ENCODE results near the gene GLIS1. TPM values are rescaled to one million over a fixed set of nuclear protein-coding genes. Genes with fewer than 3 reads are reported as not detected.

The GLIS1 gene
- total and polyA plus RNA-seq, 10 of the 15 experiments (the other 5 are each of a cell fraction or from before 2014, with no cell fraction given), result not detected

GRCh38 chr1:53573522-53573921, 165.4 kb downstream of the GLIS1 start:
- ATAC-seq (no peak), DNase-seq (ENCODE audit: low read depth, low spot score) (no peak)
- SMC1A ChIA-PET (ENCODE audit: uncharacterized antibody, unreplicated experiment), result no interaction called here
- TF ChIP-seq IRF4 (IDR thresholded peaks at IDR 0.05; ENCODE audit: low read depth, low read length) (no peak), GATAD2B (conservative IDR thresholded peaks at IDR 0.05; ENCODE audit: low read depth) (no peak), IRF5 (IDR thresholded peaks at IDR 0.05; ENCODE audit: borderline replicate concordance) (no peak), SUPT20H (IDR thresholded peaks at IDR 0.05; ENCODE audit: borderline replicate concordance, control insufficient read depth, low read depth, low read length) (no peak), BCL11A (IDR thresholded peaks at IDR 0.05; ENCODE audit: low read depth, low read length) (no peak), ZBTB33 (IDR thresholded peaks at IDR 0.05) (no peak), SKIL (IDR thresholded peaks at IDR 0.05; ENCODE audit: low read depth, poor library complexity, severe bottlenecking) (no peak), CREB1 (IDR thresholded peaks at IDR 0.05; ENCODE audit: low read depth) (no peak)
- TF ChIP-seq, protein P1, sequence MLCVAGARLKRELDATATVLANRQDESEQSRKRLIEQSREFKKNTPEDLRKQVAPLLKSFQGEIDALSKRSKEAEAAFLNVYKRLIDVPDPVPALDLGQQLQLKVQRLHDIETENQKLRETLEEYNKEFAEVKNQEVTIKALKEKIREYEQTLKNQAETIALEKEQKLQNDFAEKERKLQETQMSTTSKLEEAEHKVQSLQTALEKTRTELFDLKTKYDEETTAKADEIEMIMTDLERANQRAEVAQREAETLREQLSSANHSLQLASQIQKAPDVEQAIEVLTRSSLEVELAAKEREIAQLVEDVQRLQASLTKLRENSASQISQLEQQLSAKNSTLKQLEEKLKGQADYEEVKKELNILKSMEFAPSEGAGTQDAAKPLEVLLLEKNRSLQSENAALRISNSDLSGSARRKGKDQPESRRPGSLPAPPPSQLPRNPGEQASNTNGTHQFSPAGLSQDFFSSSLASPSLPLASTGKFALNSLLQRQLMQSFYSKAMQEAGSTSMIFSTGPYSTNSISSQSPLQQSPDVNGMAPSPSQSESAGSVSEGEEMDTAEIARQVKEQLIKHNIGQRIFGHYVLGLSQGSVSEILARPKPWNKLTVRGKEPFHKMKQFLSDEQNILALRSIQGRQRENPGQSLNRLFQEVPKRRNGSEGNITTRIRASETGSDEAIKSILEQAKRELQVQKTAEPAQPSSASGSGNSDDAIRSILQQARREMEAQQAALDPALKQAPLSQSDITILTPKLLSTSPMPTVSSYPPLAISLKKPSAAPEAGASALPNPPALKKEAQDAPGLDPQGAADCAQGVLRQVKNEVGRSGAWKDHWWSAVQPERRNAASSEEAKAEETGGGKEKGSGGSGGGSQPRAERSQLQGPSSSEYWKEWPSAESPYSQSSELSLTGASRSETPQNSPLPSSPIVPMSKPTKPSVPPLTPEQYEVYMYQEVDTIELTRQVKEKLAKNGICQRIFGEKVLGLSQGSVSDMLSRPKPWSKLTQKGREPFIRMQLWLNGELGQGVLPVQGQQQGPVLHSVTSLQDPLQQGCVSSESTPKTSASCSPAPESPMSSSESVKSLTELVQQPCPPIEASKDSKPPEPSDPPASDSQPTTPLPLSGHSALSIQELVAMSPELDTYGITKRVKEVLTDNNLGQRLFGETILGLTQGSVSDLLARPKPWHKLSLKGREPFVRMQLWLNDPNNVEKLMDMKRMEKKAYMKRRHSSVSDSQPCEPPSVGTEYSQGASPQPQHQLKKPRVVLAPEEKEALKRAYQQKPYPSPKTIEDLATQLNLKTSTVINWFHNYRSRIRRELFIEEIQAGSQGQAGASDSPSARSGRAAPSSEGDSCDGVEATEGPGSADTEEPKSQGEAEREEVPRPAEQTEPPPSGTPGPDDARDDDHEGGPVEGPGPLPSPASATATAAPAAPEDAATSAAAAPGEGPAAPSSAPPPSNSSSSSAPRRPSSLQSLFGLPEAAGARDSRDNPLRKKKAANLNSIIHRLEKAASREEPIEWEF (IDR thresholded peaks at IDR 0.05; ENCODE audit: insufficient replicate concordance, low read depth, low read length), result no peak
- TF ChIP-seq, protein P2, sequence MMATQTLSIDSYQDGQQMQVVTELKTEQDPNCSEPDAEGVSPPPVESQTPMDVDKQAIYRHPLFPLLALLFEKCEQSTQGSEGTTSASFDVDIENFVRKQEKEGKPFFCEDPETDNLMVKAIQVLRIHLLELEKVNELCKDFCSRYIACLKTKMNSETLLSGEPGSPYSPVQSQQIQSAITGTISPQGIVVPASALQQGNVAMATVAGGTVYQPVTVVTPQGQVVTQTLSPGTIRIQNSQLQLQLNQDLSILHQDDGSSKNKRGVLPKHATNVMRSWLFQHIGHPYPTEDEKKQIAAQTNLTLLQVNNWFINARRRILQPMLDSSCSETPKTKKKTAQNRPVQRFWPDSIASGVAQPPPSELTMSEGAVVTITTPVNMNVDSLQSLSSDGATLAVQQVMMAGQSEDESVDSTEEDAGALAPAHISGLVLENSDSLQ (IDR thresholded peaks at IDR 0.05), result no peak
- TF ChIP-seq, protein P3, sequence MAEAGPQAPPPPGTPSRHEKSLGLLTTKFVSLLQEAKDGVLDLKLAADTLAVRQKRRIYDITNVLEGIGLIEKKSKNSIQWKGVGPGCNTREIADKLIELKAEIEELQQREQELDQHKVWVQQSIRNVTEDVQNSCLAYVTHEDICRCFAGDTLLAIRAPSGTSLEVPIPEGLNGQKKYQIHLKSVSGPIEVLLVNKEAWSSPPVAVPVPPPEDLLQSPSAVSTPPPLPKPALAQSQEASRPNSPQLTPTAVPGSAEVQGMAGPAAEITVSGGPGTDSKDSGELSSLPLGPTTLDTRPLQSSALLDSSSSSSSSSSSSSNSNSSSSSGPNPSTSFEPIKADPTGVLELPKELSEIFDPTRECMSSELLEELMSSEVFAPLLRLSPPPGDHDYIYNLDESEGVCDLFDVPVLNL (IDR thresholded peaks at IDR 0.05; ENCODE audit: low read depth, low read length), result no peak

More at GRCh38 chr1:53573522-53573921, 165.4 kb downstream of the GLIS1 start:
- peaks cover 3% of the 10 kb centered on the region in 2 experiments for H3K27me3 ChIP-seq (replicated peaks in 1 of 2; ENCODE audit: control insufficient read depth in 2 of 2, insufficient read depth in 2 of 2, low read length in 1 of 2)
- WGBS (ENCODE audit: insufficient coverage, insufficient replicate concordance, low lambda C conversion rate, missing lambda C conversion rate), result 37% methylated on average over 8 of the region's 8 CpGs
- RAD21 ChIA-PET (ENCODE audit: unreplicated experiment), result no interaction called here
- H4K20me1 ChIP-seq (ENCODE audit: control insufficient read depth, insufficient read depth), result no peaks in the 10 kb centered on the region
- no peaks in the 10 kb centered on the region for H3K9me3 ChIP-seq (replicated peaks; ENCODE audit: control insufficient read depth, insufficient read depth, low read length)
- no peak overlapping the region for H3K9ac ChIP-seq (ENCODE audit: control insufficient read depth, insufficient read depth, low read length)
- POLR2A ChIA-PET, result no interaction called here
- no peak overlapping the region for H3K4me2 ChIP-seq (ENCODE audit: control insufficient read depth, insufficient read depth)
- no TSS peak for BruUV-seq (replicated peaks)
- H3K4me3 ChIP-seq, result no peak overlapping the region
- intact Hi-C loops (cut with micrococcal nuclease; ENCODE audit: unreplicated experiment), result no loop called here
- H3K4me1 ChIP-seq (ENCODE audit: control insufficient read depth, insufficient read depth, low read length), result no peaks in the 10 kb centered on the region
- H3K27ac ChIP-seq (ENCODE audit: control insufficient read depth, insufficient read depth), result no peak overlapping the region
- no peak for FAIRE-seq
- no peak overlapping the region for H2AFZ ChIP-seq (ENCODE audit: control insufficient read depth, low read depth, low read length)
- H3K79me2 ChIP-seq (ENCODE audit: control insufficient read depth, insufficient read depth, low read length), result no peaks in the 10 kb centered on the region
- CTCF ChIA-PET, result interaction anchor here (0.6 to 1.1 kb wide), 2 partner anchors 60 to 895 kb away, joined by 3 to 4 read pairs; no protein-coding TSS in a partner anchor
- H3K36me3 ChIP-seq (ENCODE audit: control insufficient read depth in 2 of 2, insufficient read depth in 2 of 2, low read length in 1 of 2), result no peaks in the 10 kb centered on the region
- in situ Hi-C loops (cut with MboI), result no loop called here

All from GM12878 (cell line).